HUES48 (cell line): ENCODE results near the gene CTAGE6.
"Not testable (repeated sequence)": the region's sequence is repeated elsewhere in the genome, so short reads cannot be mapped to it uniquely, and the experiment has no call there.

Experiments used
- H3K27ac ChIP-seq: one replicate; pipeline ENCODE4 v1.7.0; 2013; ENCODE audit warnings: low read depth, low read length, inconsistent platforms
- H3K27me3 ChIP-seq: 2 replicates; pipeline ENCODE4 v1.6.1; 2013; ENCODE audit warnings: mild to moderate bottlenecking, low read length; ENCODE audit not compliant: control insufficient read depth, insufficient read depth
- H3K36me3 ChIP-seq: 2 replicates; pipeline ENCODE4 v1.6.1; 2013; ENCODE audit warnings: low read length; ENCODE audit not compliant: control insufficient read depth, insufficient read depth
- H3K4me1 ChIP-seq: 2 replicates; pipeline ENCODE4 v1.6.1; 2013; ENCODE audit warnings: mild to moderate bottlenecking, low read length; ENCODE audit not compliant: control insufficient read depth, insufficient read depth
- H3K4me3 ChIP-seq: 2 replicates; pipeline ENCODE4 v1.5.1; 2013; ENCODE audit warnings: mild to moderate bottlenecking, low read depth, low read length
- H3K9ac ChIP-seq: 2 replicates; pipeline ENCODE4 v1.6.1; 2013; ENCODE audit warnings: mild to moderate bottlenecking, low read depth, low read length, moderate library complexity
- H3K9me3 ChIP-seq: 2 replicates; pipeline ENCODE4 v1.6.1; 2013; ENCODE audit warnings: low read length; ENCODE audit not compliant: control insufficient read depth, insufficient read depth

The CTAGE6 gene, protein sequence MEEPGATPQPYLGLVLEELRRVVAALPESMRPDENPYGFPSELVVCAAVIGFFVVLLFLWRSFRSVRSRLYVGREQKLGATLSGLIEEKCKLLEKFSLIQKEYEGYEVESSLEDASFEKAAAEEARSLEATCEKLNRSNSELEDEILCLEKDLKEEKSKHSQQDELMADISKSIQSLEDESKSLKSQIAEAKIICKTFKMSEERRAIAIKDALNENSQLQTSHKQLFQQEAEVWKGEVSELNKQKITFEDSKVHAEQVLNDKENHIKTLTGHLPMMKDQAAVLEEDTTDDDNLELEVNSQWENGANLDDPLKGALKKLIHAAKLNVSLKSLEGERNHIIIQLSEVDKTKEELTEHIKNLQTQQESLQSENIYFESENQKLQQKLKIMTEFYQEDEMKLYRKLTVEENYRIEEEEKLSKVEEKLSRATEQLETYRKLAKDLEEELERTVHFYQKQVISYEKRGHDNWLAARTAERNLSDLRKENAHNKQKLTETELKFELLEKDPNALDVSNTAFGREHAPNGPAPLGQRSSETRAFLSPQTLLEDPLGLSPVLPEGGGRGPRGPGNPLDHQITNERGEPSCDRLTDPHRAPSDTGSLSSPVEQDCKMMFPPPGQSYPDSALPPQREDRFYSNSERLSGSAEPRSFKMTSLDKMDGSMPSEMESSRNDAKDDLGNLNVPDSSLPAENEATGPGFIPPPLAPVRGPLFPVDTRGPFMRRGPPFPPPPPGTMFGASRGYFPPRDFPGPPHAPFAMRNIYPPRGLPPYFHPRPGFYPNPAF

DNA sequence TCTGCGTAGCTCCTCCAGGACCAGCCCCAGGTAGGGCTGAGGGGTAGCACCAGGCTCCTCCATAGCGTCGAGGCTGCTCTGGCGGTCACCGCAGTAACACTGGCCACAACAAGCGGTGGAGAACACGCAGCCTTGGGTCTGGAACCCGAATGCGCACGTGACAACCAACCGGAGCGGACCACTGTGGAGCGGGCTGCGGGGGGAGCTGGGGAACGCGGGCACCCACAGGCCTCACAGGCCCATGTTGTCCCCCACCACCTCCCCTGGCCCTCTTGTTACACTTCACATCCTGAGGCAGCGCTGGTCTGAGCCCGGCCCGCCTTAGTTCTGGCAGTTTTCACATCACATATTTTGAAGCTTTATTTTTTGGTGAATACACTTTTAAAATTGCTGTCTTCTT is at the start of gene CTAGE6:
Gene CTAGE6 (minus strand): TSS at position 101 of the 400 bp plus-strand sequence. CDS start 38 bp downstream, at position 63.
- H3K4me1 ChIP-seq, H3K27ac ChIP-seq, H3K27me3 ChIP-seq, H3K9ac ChIP-seq, H3K9me3 ChIP-seq, H3K36me3 ChIP-seq, H3K4me3 ChIP-seq: not testable (repeated sequence)

DNA sequence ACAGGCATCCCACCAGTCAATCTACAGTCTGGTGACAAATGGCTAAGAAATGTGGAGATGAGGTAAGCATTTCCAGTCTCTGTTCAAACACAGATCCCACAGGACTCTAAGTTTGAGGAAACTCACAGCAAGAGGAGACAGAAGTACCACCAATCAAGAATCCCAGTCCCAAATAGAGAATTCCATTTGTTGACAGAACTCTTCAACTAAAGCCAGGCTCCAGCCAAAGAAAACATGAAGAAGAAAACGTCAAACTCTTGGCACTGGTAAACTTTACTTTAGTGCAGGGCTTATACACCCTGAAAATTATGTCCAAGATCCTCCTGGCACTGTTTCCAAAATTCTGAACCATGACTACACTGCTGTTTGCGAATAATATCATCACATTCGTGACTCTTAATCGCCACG is 49.2 kb upstream of the CTAGE6 start:
- H3K27ac ChIP-seq, H3K9ac ChIP-seq, H3K27me3 ChIP-seq, H3K4me1 ChIP-seq, H3K9me3 ChIP-seq, H3K4me3 ChIP-seq, H3K36me3 ChIP-seq: not testable (repeated sequence)

DNA sequence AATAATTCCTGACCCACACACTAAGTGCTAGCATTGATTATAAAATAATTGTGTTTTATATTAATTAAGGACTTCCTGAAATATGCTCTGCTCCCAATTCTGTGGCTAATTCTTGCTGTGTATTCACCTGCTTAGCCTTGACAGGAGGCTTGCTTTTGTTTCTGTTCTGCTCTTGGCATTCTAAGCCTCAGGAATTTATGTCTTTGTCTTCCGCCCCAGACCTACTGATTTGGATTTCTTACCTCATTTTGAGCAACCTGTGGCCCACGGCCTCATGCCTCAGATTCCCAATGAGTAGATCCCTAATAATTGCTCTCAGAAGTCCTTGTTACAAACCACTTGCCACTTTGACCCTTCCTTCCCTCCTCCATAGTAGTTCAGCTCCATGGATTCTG is 40.4 kb upstream of the CTAGE6 start:
- H3K4me3 ChIP-seq, H3K4me1 ChIP-seq, H3K9ac ChIP-seq, H3K36me3 ChIP-seq, H3K9me3 ChIP-seq, H3K27ac ChIP-seq, H3K27me3 ChIP-seq: not testable (repeated sequence)

DNA sequence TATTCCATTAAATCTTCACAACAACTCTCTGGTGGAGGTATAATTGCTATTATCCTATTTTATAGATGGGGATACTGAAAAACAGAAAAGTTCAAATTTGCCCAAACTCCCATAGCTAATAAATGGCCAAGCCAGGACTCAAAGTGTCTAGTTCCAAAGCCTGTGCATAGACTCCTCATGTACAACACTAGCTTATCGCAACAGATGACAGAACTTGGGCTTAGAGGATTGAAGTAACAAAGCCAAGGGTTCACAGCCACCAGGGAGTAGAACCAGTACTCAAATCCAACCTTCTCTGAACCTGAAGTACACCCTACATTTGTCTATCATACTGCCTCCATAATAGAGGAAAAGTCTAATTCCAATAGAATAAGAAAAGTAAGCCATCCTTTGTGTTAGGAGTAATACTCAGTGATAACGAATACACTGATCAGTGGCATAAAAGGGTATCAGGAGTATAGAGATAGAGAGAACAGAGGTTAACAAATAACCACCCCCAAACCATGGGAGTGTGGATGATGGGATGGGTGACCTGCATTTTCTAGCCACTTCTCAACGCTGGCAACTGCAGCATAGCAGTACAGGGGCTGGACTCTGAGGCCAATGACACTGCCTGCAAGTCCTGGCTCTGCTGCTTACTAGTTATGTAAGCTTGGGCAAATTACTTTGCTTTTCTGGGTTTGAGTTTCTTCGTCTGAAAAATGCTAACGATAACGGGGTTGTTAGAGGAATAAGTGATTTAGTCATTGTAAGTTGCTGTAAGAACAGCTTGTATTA is 39.8 kb upstream of the CTAGE6 start:
- H3K4me3 ChIP-seq, H3K9me3 ChIP-seq, H3K9ac ChIP-seq, H3K27me3 ChIP-seq, H3K27ac ChIP-seq, H3K36me3 ChIP-seq, H3K4me1 ChIP-seq: not testable (repeated sequence)

DNA sequence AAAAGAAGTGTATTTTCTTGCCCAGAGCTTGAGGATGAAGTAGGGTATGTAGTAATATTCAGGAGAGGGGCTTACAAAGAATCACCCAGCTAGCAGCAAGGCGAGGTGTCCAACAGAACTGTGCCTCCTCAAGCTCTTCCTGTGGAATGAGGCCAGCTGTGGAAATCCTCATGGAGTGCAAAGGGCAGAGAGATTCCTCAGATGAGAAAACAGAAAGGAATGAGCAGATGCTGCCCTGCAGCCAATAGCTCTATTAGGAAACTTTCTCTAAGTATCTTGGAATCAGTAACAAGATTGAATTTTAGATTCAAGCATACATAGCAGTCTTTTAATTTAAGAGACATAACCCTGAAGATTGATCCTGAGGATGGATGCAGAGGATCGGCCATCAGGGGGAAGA is 38.2 kb upstream of the CTAGE6 start:
- H3K9me3 ChIP-seq, H3K27me3 ChIP-seq, H3K4me3 ChIP-seq, H3K9ac ChIP-seq, H3K4me1 ChIP-seq, H3K36me3 ChIP-seq, H3K27ac ChIP-seq: not testable (repeated sequence)

DNA sequence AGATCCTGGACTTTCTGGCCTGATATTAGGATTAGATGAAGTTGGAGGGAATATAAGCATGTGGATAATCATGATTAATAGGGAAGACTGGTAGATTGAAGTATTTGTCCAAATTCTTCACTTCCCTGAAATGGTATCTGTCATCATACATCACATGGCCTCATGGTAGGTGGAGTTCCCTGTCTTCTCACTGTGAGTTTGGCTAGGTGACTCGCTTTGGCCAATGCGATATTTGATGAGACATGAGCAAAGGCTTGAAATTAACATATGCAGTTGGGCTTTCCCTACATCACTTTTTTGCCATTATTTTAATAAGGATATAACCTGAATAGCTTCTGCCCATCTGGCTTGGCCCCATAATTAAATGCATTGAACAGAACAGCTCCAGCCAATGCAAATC is 35.1 kb upstream of the CTAGE6 start:
- not testable (repeated sequence) for H3K36me3 ChIP-seq, H3K9me3 ChIP-seq, H3K4me1 ChIP-seq, H3K27ac ChIP-seq, H3K4me3 ChIP-seq, H3K9ac ChIP-seq, H3K27me3 ChIP-seq

DNA sequence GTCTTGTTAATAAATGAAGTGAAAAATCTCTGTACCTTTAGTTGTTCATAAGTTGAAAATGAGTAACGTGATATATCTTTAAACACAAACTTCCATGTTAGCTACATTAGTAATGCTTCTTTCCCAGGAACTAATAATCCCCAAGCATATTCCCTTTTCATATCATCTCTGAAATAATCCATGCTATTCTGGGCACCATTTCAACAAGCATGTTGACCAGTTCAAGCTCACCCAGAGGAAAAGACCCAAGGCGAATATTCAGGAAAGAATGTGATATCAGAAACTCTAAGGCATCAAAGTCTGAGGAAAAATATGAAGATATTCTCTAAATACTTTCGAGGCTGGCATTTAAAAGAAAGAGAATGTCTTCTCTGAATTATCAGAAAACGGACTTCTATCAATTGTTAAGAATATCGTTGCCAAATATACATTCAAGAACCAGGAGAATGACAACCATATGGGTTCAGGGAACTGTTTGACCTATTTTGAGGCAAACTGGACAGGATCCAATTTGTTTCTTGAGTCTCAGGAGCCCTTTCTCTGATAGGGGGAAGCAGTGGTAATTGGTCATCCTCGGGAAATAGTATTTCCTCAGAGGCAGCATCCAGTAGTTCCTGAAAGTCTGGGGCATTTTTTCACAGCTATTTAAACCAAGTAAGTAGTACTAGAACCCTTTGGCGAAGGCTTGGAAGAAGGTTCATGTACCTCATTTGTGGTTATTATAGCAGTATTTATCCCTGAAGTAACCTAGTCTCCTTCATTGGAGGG is 28.1 kb upstream of the CTAGE6 start:
- H3K27ac ChIP-seq, H3K36me3 ChIP-seq, H3K27me3 ChIP-seq, H3K4me3 ChIP-seq, H3K4me1 ChIP-seq, H3K9ac ChIP-seq, H3K9me3 ChIP-seq: not testable (repeated sequence)

DNA sequence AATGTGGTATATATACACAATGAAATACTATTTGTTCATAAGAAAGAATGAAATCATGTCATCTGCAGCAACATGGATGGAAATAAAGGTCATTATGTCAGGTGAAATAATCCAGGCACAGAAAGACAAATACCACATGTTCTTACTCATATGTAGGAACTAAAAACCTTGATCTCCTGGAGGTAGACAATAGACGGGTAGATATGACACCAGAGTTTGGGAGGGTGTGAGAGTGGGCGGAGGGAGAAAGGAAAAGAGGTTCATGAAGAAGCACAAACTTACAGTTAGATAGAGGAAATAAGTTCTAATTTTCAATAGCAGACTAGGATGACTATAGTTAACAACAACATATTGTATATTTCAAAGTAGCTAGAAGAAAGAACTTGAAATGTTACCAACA is 22.1 kb upstream of the CTAGE6 start:
- not testable (repeated sequence) for H3K9ac ChIP-seq, H3K36me3 ChIP-seq, H3K9me3 ChIP-seq, H3K4me3 ChIP-seq, H3K27me3 ChIP-seq, H3K27ac ChIP-seq, H3K4me1 ChIP-seq

DNA sequence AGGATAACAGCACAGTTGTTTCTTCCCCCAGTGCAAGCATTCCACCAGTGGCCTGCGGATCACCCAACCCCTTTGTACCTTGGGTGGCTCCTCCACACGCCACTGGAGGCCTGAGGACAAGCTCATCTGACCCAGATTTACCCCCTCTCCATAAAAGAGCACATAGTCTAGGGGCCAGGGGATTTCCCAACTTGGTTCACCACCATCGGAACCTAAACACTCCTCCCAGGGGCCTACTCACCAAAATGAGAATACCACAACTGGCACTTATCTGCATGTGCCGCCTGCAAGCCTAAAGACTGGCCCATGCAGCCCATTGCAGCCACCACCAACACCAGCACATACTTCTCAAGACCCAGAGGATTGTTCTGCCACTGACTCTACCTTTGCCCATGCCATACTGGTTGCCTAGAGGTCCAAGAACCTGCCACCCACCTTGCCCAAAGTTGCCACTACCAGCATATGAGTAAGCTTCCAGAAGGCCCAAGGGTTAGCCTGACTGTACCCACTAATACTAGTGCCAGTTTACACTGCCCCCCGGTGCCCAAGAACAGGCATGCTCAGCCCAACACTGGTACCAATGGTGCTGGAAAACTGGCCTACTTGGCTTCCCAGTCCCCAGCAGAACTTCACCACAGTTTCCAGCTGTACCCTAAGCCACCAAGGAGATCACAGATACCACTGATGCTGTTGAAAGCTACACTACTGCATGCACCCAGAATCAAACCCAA is 15.4 kb upstream of the CTAGE6 start:
- not testable (repeated sequence) for H3K27ac ChIP-seq, H3K4me3 ChIP-seq, H3K36me3 ChIP-seq

DNA sequence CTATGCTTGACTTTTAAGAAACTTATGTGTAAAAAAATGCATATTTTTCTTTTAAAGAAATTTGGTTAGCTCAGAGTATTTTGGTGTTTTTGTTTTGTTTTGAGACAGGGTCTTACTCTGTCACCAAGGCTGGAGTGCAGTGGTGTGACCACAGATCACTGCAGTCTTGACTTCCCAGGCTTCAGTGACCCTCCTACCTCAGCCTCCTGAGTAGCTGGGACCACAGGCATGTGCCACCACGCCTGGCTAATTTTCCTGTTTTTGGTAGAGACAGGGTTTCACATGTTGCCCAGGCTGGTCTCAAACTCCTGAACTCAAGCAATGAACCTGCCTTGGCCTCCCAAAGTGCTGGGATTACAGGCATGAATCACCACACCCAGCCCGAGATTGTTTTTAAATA is 10.0 kb upstream of the CTAGE6 start:
- H3K27me3 ChIP-seq, H3K4me1 ChIP-seq: not testable (repeated sequence)

More for the DNA sequence above, 15.4 kb upstream of the CTAGE6 start:
- H3K4me1 ChIP-seq, H3K27me3 ChIP-seq, H3K9me3 ChIP-seq, H3K9ac ChIP-seq: not testable (repeated sequence)

More for the DNA sequence above, 10.0 kb upstream of the CTAGE6 start:
- H3K4me3 ChIP-seq, H3K9me3 ChIP-seq, H3K36me3 ChIP-seq, H3K9ac ChIP-seq, H3K27ac ChIP-seq: not testable (repeated sequence)
